K562 (cell line): ENCODE results near the gene BCL7C. TPM values are rescaled to one million over a fixed set of nuclear protein-coding genes. Genes with fewer than 3 reads are reported as not detected.

ENCODE experiments used
- ATAC-seq: fragments of 200-7000 bp; cut with Tn5 transposase; 3 replicates; pipeline ENCODE4 v1.9.1; 2020; ENCODE audit warnings: moderate library complexity
- BruUV-seq: library from RNA; stranded (reverse); fragments of 400-500 nt; replicated peaks from 2 replicates; lab custom pipeline; 2021; lab: Mats Ljungman, UMichigan
- CTCF ChIA-PET: fragments of 300-600 bp; formaldehyde crosslinking; extraction: SDS; loops from one replicate; lab custom pipeline; 2021; ENCODE audit warnings: low intra/inter-chr PET ratio; lab: Yijun Ruan, JAX
- POLR2A ChIA-PET: fragments of 300-600, 350-650 bp; sonication (Branson Sonifier 250); formaldehyde crosslinking; extraction: SDS; loops from one replicate; lab custom pipeline; 2021; ENCODE audit warnings: antibody characterized with exemption, inconsistent platforms; lab: Yijun Ruan, JAX
- DNase-seq, 4 experiments: peaks; one replicate each; pipeline versions ENCODE4 v3.0.0 to v3.0.0-alpha.2; 2011 to 2018; ENCODE audit warnings: low spot score in 3 of 4, mixed read lengths in 3 of 4; ENCODE audit errors: extremely low read depth in 1 of 4
- FAIRE-seq: peaks from 2 replicates; lab custom pipeline; 2011; peaks lifted over from hg19 to GRCh38; lab: Jason Lieb, UNC
- H2AFZ ChIP-seq: 2 replicates; pipeline ENCODE4 v1.6.0; 2011; ENCODE audit warnings: low read depth, low read length, control low read depth, inconsistent platforms
- H3K27ac ChIP-seq: fragments of 200-600 bp; 3 replicates; pipeline ENCODE4 v1.8.0; 2011; ENCODE audit warnings: low read depth, mild to moderate bottlenecking, control low read depth, inconsistent platforms, low read length, moderate library complexity, mixed read lengths; ENCODE audit errors: extremely low read depth
- H3K27me3 ChIP-seq, 2 experiments: fragments of 300-600 bp in 1 of 2; 2 replicates in 1 of 2; 3 replicates in 1 of 2; pipeline versions ENCODE4 v1.6.0 to v1.8.0; 2011; ENCODE audit warnings: inconsistent platforms in 2 of 2, low read length in 2 of 2, mild to moderate bottlenecking in 1 of 2, mixed read lengths in 1 of 2, moderate library complexity in 1 of 2; ENCODE audit not compliant: control insufficient read depth in 2 of 2, insufficient read depth in 2 of 2
- H3K36me3 ChIP-seq: fragments of 300-600 bp; 3 replicates; pipeline ENCODE4 v1.8.0; 2011; ENCODE audit warnings: mild to moderate bottlenecking, low read length, inconsistent platforms; ENCODE audit not compliant: control insufficient read depth, insufficient read depth
- H3K4me1 ChIP-seq, 2 experiments: fragments of 200-600 bp in 1 of 2; replicated peaks in 1 of 2; 2 replicates in 1 of 2; 3 replicates in 1 of 2; pipeline versions ENCODE4 v1.5.1 to v1.8.0; 2011; ENCODE audit warnings: inconsistent platforms in 2 of 2, low read length in 2 of 2, mild to moderate bottlenecking in 1 of 2, mixed read lengths in 1 of 2, moderate library complexity in 1 of 2; ENCODE audit not compliant: control insufficient read depth in 2 of 2, insufficient read depth in 2 of 2
- H3K4me2 ChIP-seq: 2 replicates; pipeline ENCODE4 v1.6.1; 2011; ENCODE audit warnings: low read length, control low read depth, inconsistent platforms, mixed read lengths; ENCODE audit not compliant: insufficient read depth
- H3K4me3 ChIP-seq: fragments of 200-600 bp; sonication (generic), shearing (Covaris generic); 2 replicates; pipeline ENCODE4 v1.5.1; 2016; ENCODE audit warnings: control low read depth, inconsistent platforms
- H3K79me2 ChIP-seq: fragments of 200-600 bp; 3 replicates; pipeline ENCODE4 v1.8.0; 2011; ENCODE audit warnings: low read length, inconsistent platforms; ENCODE audit not compliant: control insufficient read depth, insufficient read depth
- H3K9ac ChIP-seq, 2 experiments: 2 replicates each; pipeline versions ENCODE4 v1.6.0 to v1.6.1; 2011; ENCODE audit warnings: low read depth in 2 of 2, low read length in 2 of 2, control low read depth in 1 of 2, inconsistent platforms in 1 of 2, mild to moderate bottlenecking in 1 of 2, mixed read lengths in 1 of 2; ENCODE audit not compliant: insufficient read depth in 1 of 2
- H3K9me1 ChIP-seq: one replicate; pipeline ENCODE4 v1.6.0; 2011; ENCODE audit warnings: inconsistent platforms, mild to moderate bottlenecking, low read length, moderate library complexity; ENCODE audit not compliant: control insufficient read depth, insufficient read depth
- H3K9me3 ChIP-seq: replicated peaks from 2 replicates; pipeline ENCODE4 v1.5.1; 2011; ENCODE audit warnings: low read depth, low read length, inconsistent platforms; ENCODE audit not compliant: control insufficient read depth, insufficient read depth
- H4K20me1 ChIP-seq: replicated peaks from 2 replicates; pipeline ENCODE4 v1.6.1; 2011; ENCODE audit warnings: low read length, inconsistent platforms, mixed read lengths; ENCODE audit not compliant: control insufficient read depth, insufficient read depth
- ARID1B ChIP-seq: fragments of 450-650 bp; IDR thresholded peaks from 2 replicates; pipeline ENCODE4 v1.6.1; 2016; ENCODE audit warnings: antibody characterized with exemption, mild to moderate bottlenecking, inconsistent platforms
- CHD2 ChIP-seq: IDR thresholded peaks from 2 replicates; pipeline ENCODE4 v1.6.1; 2011; ENCODE audit warnings: low read depth, low read length
- E4F1 ChIP-seq: fragments of 250-450 bp; sonication (Bioruptor Pico); IDR thresholded peaks from 2 replicates; pipeline ENCODE4 v1.5.0; 2021; ENCODE audit warnings: mild to moderate bottlenecking, borderline replicate concordance
- ELF4 ChIP-seq: fragments of 450-650 bp; formaldehyde crosslinking; IDR thresholded peaks from 2 replicates; pipeline ENCODE4 v1.4.0; 2022; ENCODE audit warnings: missing genetic modification characterization
- ETV5 ChIP-seq: sonication (generic); formaldehyde crosslinking; IDR thresholded peaks from 2 replicates; pipeline ENCODE4 v1.4.0; 2020; ENCODE audit warnings: low read depth, mild to moderate bottlenecking, missing genetic modification reagents
- HDAC6 ChIP-seq: IDR thresholded peaks from 2 replicates; pipeline ENCODE4 v1.6.1; 2012; ENCODE audit warnings: low read depth, mild to moderate bottlenecking, control low read depth, inconsistent platforms, low read length, moderate library complexity
- NR4A1 ChIP-seq, 2 experiments: fragments of 250-450 bp in 1 of 2; fragments of 450-650 bp in 1 of 2; sonication (Bioruptor Pico) in 1 of 2; IDR thresholded peaks; 2 replicates each; pipeline versions ENCODE4 v1.4.0 to v1.6.1; 2016 to 2020; ENCODE audit warnings: mild to moderate bottlenecking in 2 of 2, missing compliant biosample characterization in 1 of 2, missing genetic modification characterization in 1 of 2, moderate library complexity in 1 of 2
- ZKSCAN3 ChIP-seq: fragments of 250-450 bp; sonication (Bioruptor Pico); IDR thresholded peaks from 2 replicates; pipeline ENCODE4 v1.4.0; 2020
- ZNF407 ChIP-seq: fragments of 450-650 bp; IDR thresholded peaks from 2 replicates; pipeline ENCODE4 v1.6.1; 2016; ENCODE audit warnings: low read depth
- ZNF644 ChIP-seq: fragments of 200-800 bp; sonication (Bioruptor generic); IDR thresholded peaks from 2 replicates; pipeline ENCODE4 v1.6.1; 2016; ENCODE audit warnings: low read depth, missing genetic modification characterization, missing compliant biosample characterization
- WGBS: fragments of 100-300 bp; shearing (Covaris generic); methylation state at CpG from one replicate; pipeline ENCODE4 v1.1.6; 2016; ENCODE audit warnings: low coverage, mixed read lengths; ENCODE audit not compliant: insufficient coverage; ENCODE audit errors: missing lambda C conversion rate; 5-methylcytosine and 5-hydroxymethylcytosine counted together
- in situ Hi-C: fragments of 300-500 bp; cut with MboI; formaldehyde crosslinking; loops from 4 replicates; pipeline ENCODE4 v1.15.0; 2018; ENCODE audit warnings: inconsistent platforms, mixed read lengths
- intact Hi-C: fragments of 100-400 bp; cut with micrococcal nuclease; formaldehyde crosslinking; loops from 2 replicates; pipeline ENCODE4 v1.14.2; 2022
- polyA plus RNA-seq, 8 experiments: library from polyadenylated mRNA; depleted of rRNA in 4 of 8; stranded (reverse) in 5 of 8; unstranded in 3 of 8; fragments of >200 nt; fragmentation: Nextera tagmentation in 2 of 8; fragmentation: Illumina TruSeq in 1 of 8; extraction: Ambion mirVana in 2 of 8; extraction: Trizol in 1 of 8; gene quantifications; 2 replicates each; pipeline versions ENCODE4 v1.2.1 to v1.2.3, GENCODE V29; 2011 to 2014; ENCODE audit warnings: inconsistent platforms in 1 of 8, missing spikeins in 1 of 8
- total RNA-seq, 7 experiments: library from RNA; depleted of rRNA in 6 of 7; stranded (reverse); fragments of >200 nt in 6 of 7; fragmentation: Illumina TruSeq in 2 of 7; extraction: Trizol in 2 of 7; gene quantifications; 2 replicates each; pipeline versions ENCODE4 v1.2.1 to v1.2.3, GENCODE V29; 2011 to 2021; ENCODE audit warnings: low replicate concordance in 1 of 7

The BCL7C gene
- total and polyA plus RNA-seq, 9 of the 15 experiments (the other 6 are each of a cell fraction or from before 2014, with no cell fraction given): 1.7 to 85.8 (median 19.6) TPM

- POLR2A ChIA-PET: interaction anchor here (0.7 to 1.0 kb wide), 4 partner anchors 10 to 312 kb away, joined by 3 to 5 read pairs (median 3); partner anchors contain the start of gene ZNF689
- TF ChIP-seq ZKSCAN3 (CRISPR knock-in tag): no peak
- peak; percentile 66 for TF ChIP-seq ZNF407
- TF ChIP-seq E4F1 (CRISPR knock-in tag): no peak
- TF ChIP-seq HDAC6: no peak
- peak; percentile 17; the same call in 1 of the 2 replicates for TF ChIP-seq ETV5
- peak; percentile 97 for TF ChIP-seq ZNF644 (tag)
- peak; percentile 9; the same call in 1 of the 2 replicates for TF ChIP-seq ELF4 (CRISPR knock-in tag)
- TF ChIP-seq NR4A1 (CRISPR knock-in tag; IDR thresholded peaks at IDR 0.05): no peak
- peak; percentile 89 for TF ChIP-seq NR4A1 (tag; IDR thresholded peaks at IDR 0.05)
- TF ChIP-seq CHD2: peak; percentile 89
- no peak for TF ChIP-seq ARID1B
These were observed 28.6 kb upstream of the BCL7C start for GRCh38 chr16:30922420-30922959.

More at GRCh38 chr16:30922420-30922959, 28.6 kb upstream of the BCL7C start:
- FAIRE-seq: peak; percentile 100
- H3K4me2 ChIP-seq: peak overlapping the region; percentile 100
- peaks cover 17% of the 10 kb centered on the region for H3K79me2 ChIP-seq
- in situ Hi-C loops (loop anchor here (5.0 kb wide), 1 partner anchor 75 kb away; no protein-coding TSS in a partner anchor), intact Hi-C loops (loop anchor here (1.0 to 5.0 kb wide), 6 partner anchors 45 to 265 kb away; partner anchors contain the start of genes CFAP119, FBRS and RNF40)
- H3K27ac ChIP-seq: peak overlapping the region; percentile 100
- peak overlapping the region; percentile 85 for H3K4me3 ChIP-seq
- H3K9me3 ChIP-seq: no peaks in the 10 kb centered on the region
- H3K36me3 ChIP-seq: peaks cover 24% of the 10 kb centered on the region; the same call in 2 of the 3 replicates
- DNase-seq: peak; percentile 85 to 99 (median 90)
- TSS peak; percentile 85 for BruUV-seq
- CTCF ChIA-PET: interaction anchor here (0.8 to 1.9 kb wide), 3 partner anchors 25 to 200 kb away, joined by 3 to 20 read pairs (median 3); no protein-coding TSS in a partner anchor
- peak; percentile 90 for ATAC-seq
- WGBS: under 1% methylated on average over 32 of the region's 42 CpGs
- H3K27me3 ChIP-seq: no peaks in the 10 kb centered on the region; a peak in 1 of 5 replicates
- peaks cover 2% of the 10 kb centered on the region for H3K9me1 ChIP-seq
- peak overlapping the region; percentile 100 for H2AFZ ChIP-seq
- H4K20me1 ChIP-seq: peaks cover 3% of the 10 kb centered on the region; the same call in 1 of the 2 replicates
- H3K4me1 ChIP-seq: peaks cover 3 to 44% of the 10 kb centered on the region in 2 experiments; a peak in 4 of 5 replicates
- H3K9ac ChIP-seq: peak overlapping the region; percentile 91 to 99
